Measurements from ENCODE around the gene BPHL. TPM values are rescaled to one million over a fixed set of nuclear protein-coding genes. Genes with fewer than 3 reads are reported as not detected.

Gene BPHL
- polyA plus RNA-seq, 1 of the 3 experiments (the other 2 are of a cell fraction) = 21.7 TPM

GRCh38 chr6:3183066-3183465 is 64.6 kb downstream of the BPHL start (continued):
- no peak for TF ChIP-seq MAX (IDR thresholded peaks at IDR 0.05; ENCODE audit: low read depth)
- TF ChIP-seq ZBTB33 (IDR thresholded peaks at IDR 0.05; ENCODE audit: borderline replicate concordance, low read depth) = no peak
- TF ChIP-seq USF1 (IDR thresholded peaks at IDR 0.05; ENCODE audit: borderline replicate concordance, low read depth) = no peak
- TF ChIP-seq FOSL2 (IDR thresholded peaks at IDR 0.05; ENCODE audit: borderline replicate concordance, low read depth) = no peak
- no peak for TF ChIP-seq IRF3 (IDR thresholded peaks at IDR 0.05; ENCODE audit: low read depth, low read length)
- TF ChIP-seq FOXJ3 (CRISPR knock-in tag; IDR thresholded peaks at IDR 0.05) = no peak
- no peak for TF ChIP-seq RAD21 (IDR thresholded peaks at IDR 0.05; ENCODE audit: low read length)
- no peak for TF ChIP-seq RFX5 (IDR thresholded peaks at IDR 0.05; ENCODE audit: low read length)
- TF ChIP-seq NRF1 (IDR thresholded peaks at IDR 0.05; ENCODE audit: low read depth, low read length) = no peak
- TF ChIP-seq SIN3A (IDR thresholded peaks at IDR 0.05; ENCODE audit: borderline replicate concordance, low read depth, low read length) = no peak
- no peak for TF ChIP-seq SMC3 (IDR thresholded peaks at IDR 0.05; ENCODE audit: low read depth, low read length)

GRCh38 chr6:3186974-3187382 is 68.5 kb downstream of the BPHL start:
- H3K4me3 ChIP-seq (ENCODE audit: low read depth in 2 of 2, low read length in 1 of 2) = no peak overlapping the region
- no peak for DNase-seq
- H3K4me1 ChIP-seq (ENCODE audit: control insufficient read depth in 1 of 2, insufficient read depth in 2 of 2, low read depth in 1 of 2, low read length in 1 of 2) = peaks cover 0 to 2% of the 10 kb centered on the region in 2 experiments; a peak in 1 of 4 replicates
- WGBS (ENCODE audit: low lambda C conversion rate) = 82% methylated on average over 3 of the region's 3 CpGs
- no peak overlapping the region for H3K4me2 ChIP-seq
- POLR2A ChIA-PET = no interaction called here
- no peaks in the 10 kb centered on the region for H3K9me3 ChIP-seq
- no peak for TF ChIP-seq EZH2phosphoT487 (IDR thresholded peaks at IDR 0.05; ENCODE audit: borderline replicate concordance, low read depth)
- TF ChIP-seq USF2 (IDR thresholded peaks at IDR 0.05; ENCODE audit: borderline replicate concordance, low read depth, low read length) = no peak
- TF ChIP-seq CTCF (IDR thresholded peaks at IDR 0.05) = no peak
- TF ChIP-seq POLR2AphosphoS5 (IDR thresholded peaks at IDR 0.05; ENCODE audit: low read depth, low read length) = no peak
- TF ChIP-seq CHD2 (IDR thresholded peaks at IDR 0.05; ENCODE audit: low read length, partially characterized antibody) = no peak
- TF ChIP-seq TCF12 (IDR thresholded peaks at IDR 0.05) = no peak
- TF ChIP-seq ELF1 (IDR thresholded peaks at IDR 0.05) = no peak
- no peak for TF ChIP-seq RAD21 (IDR thresholded peaks at IDR 0.05; ENCODE audit: low read length)
- no peak for TF ChIP-seq TAF1 (IDR thresholded peaks at IDR 0.05; ENCODE audit: borderline replicate concordance, low read depth, low read length)
- H3F3A ChIP-seq (replicated peaks; ENCODE audit: insufficient read depth) = no peaks in the 10 kb centered on the region
- H3K27me3 ChIP-seq (ENCODE audit: insufficient read depth) = no peaks in the 10 kb centered on the region
- no peak overlapping the region for H3K9ac ChIP-seq
- CTCF ChIA-PET = interaction anchor here (1.9 to 2.1 kb wide), 2 partner anchors 9 to 24 kb away, joined by 5 to 8 read pairs; no protein-coding TSS in a partner anchor
- H3K79me2 ChIP-seq (ENCODE audit: insufficient read depth) = no peaks in the 10 kb centered on the region
- H3K36me3 ChIP-seq (replicated peaks in 1 of 2; ENCODE audit: control insufficient read depth in 1 of 2, insufficient read depth in 2 of 2, low read length in 1 of 2) = no peaks in the 10 kb centered on the region
- H2AFZ ChIP-seq (ENCODE audit: low read depth) = no peak overlapping the region
- H3K27ac ChIP-seq (ENCODE audit: low read depth in 2 of 2, low read length in 1 of 2) = no peak overlapping the region
- no peaks in the 10 kb centered on the region for H3K9me2 ChIP-seq
- no peaks in the 10 kb centered on the region for H4K20me1 ChIP-seq (ENCODE audit: insufficient read depth)

Measured in SK-N-SH (cell line).